RWPE2 (cell line): Measurements from ENCODE around the gene PRSS3.
"Not testable (repeated sequence)": the region's sequence is repeated elsewhere in the genome, so short reads cannot be mapped to it uniquely, and the experiment has no call there.

Experiments
- ATAC-seq: fragments of 200-7000 bp; cut with Tn5 transposase; 3 replicates; pipeline ENCODE4 v1.9.1; 2021; ENCODE audit warnings: low read depth
- DNase-seq: peaks from one replicate; pipeline ENCODE4 v3.0.0-alpha.2; 2020; ENCODE audit warnings: low spot score
- H3K27ac ChIP-seq: fragments of 450-650 bp; 2 replicates; pipeline ENCODE4 v1.5.1; 2017; ENCODE audit warnings: mild to moderate bottlenecking; ENCODE audit not compliant: poor library complexity, severe bottlenecking
- H3K27me3 ChIP-seq: fragments of 250-450 bp; sonication (Bioruptor Pico); 2 replicates; pipeline ENCODE4 v1.5.1; 2021; ENCODE audit warnings: mild to moderate bottlenecking, moderate library complexity; ENCODE audit not compliant: insufficient read depth, poor library complexity, severe bottlenecking
- H3K36me3 ChIP-seq: fragments of 250-450 bp; sonication (Bioruptor Pico); 2 replicates; pipeline ENCODE4 v1.5.1; 2020; ENCODE audit warnings: low read depth, mild to moderate bottlenecking, moderate library complexity
- H3K4me1 ChIP-seq: fragments of 250-450 bp; sonication (Bioruptor Pico); 2 replicates; pipeline ENCODE4 v1.5.1; 2021; ENCODE audit warnings: mild to moderate bottlenecking, moderate library complexity; ENCODE audit not compliant: insufficient read depth, poor library complexity, severe bottlenecking
- H3K4me3 ChIP-seq: fragments of 250-450 bp; sonication (Bioruptor Pico); 2 replicates; pipeline ENCODE4 v1.5.1; 2021; ENCODE audit warnings: mild to moderate bottlenecking, moderate library complexity; ENCODE audit not compliant: severe bottlenecking
- H3K9me3 ChIP-seq: fragments of 250-450 bp; sonication (Bioruptor Pico); 2 replicates; pipeline ENCODE4 v1.5.1; 2021; ENCODE audit warnings: mild to moderate bottlenecking, moderate library complexity; ENCODE audit not compliant: severe bottlenecking
- CTCF ChIP-seq: fragments of 450-650 bp; IDR thresholded peaks from one replicate; pipeline ENCODE4 v1.5.1; 2017; ENCODE audit warnings: mild to moderate bottlenecking, moderate library complexity; ENCODE audit not compliant: poor library complexity, severe bottlenecking

The PRSS3 gene

GRCh38 chr9:33795281-33795680 is at the start of gene PRSS3:
Gene PRSS3, plus strand, starts transcription at chr9:33795561. Its CDS starts 13 bp downstream, at chr9:33795574.
- DNase-seq (no peak), ATAC-seq (peak; percentile 43; the same call in 2 of the 3 replicates)
- peaks cover 8% of the 10 kb centered on the region for H3K4me1 ChIP-seq
- H3K9me3 ChIP-seq: no peaks in the 10 kb centered on the region
- no peak for TF ChIP-seq CTCF
- no peaks in the 10 kb centered on the region for H3K27me3 ChIP-seq
- no peak within 1 kb of the TSS for H3K4me3 ChIP-seq
- H3K36me3 ChIP-seq: peaks cover 19% of the 10 kb centered on the region
- H3K27ac ChIP-seq: no peak within 1 kb of the TSS

- H3K4me3 ChIP-seq: no peak overlapping the region
- peaks cover 14% of the 10 kb centered on the region for H3K4me1 ChIP-seq
- no peaks in the 10 kb centered on the region for H3K27me3 ChIP-seq
- DNase-seq: no peak
- no peak for TF ChIP-seq CTCF
- ATAC-seq: no peak
- no peak overlapping the region for H3K27ac ChIP-seq
- H3K9me3 ChIP-seq: no peaks in the 10 kb centered on the region
- H3K36me3 ChIP-seq: peaks cover 6% of the 10 kb centered on the region; the same call in 1 of the 2 replicates
Observed at GRCh38 chr9:33748633-33749304, 46.6 kb upstream of the PRSS3 start.

- H3K27ac ChIP-seq, H3K36me3 ChIP-seq, H3K4me3 ChIP-seq, H3K27me3 ChIP-seq, H3K9me3 ChIP-seq, DNase-seq, ATAC-seq: not testable (repeated sequence)
- H3K4me1 ChIP-seq: peaks cover 14% of the 10 kb centered on the region
Observed at GRCh38 chr9:33749305-33749654, 46.1 kb upstream of the PRSS3 start.

GRCh38 chr9:33750307-33750838 is 45.0 kb upstream of the PRSS3 start:
- Histone ChIP-seq H3K4me1 (peaks cover 17% of the 10 kb centered on the region), H3K27me3 (no peaks in the 10 kb centered on the region), H3K9me3 (no peaks in the 10 kb centered on the region), H3K27ac (peak overlapping the region; percentile 66), H3K36me3 (peaks cover 6% of the 10 kb centered on the region; the same call in 1 of the 2 replicates), H3K4me3 (peak overlapping the region; percentile 73)
- no peak for TF ChIP-seq CTCF
- ATAC-seq (peak; percentile 86), DNase-seq (no peak)

GRCh38 chr9:33750839-33751339 is 44.5 kb upstream of the PRSS3 start:
- Histone ChIP-seq H3K27me3 (no peaks in the 10 kb centered on the region), H3K36me3 (peaks cover 6% of the 10 kb centered on the region; the same call in 1 of the 2 replicates), H3K9me3 (no peaks in the 10 kb centered on the region), H3K4me1 (peaks cover 23% of the 10 kb centered on the region), H3K27ac (peak overlapping the region; percentile 66), H3K4me3 (peak overlapping the region; percentile 73)
- no peak for DNase-seq
- no peak for TF ChIP-seq CTCF
- peak; percentile 35 for ATAC-seq
